HEK293 (cell line): Measurements from ENCODE around the gene RLF.
"Not testable (repeated sequence)": the region's sequence is repeated elsewhere in the genome, so short reads cannot be mapped to it uniquely, and the experiment has no call there.

Experiments used
- ATF2 ChIP-seq: fragments of 450-650 bp; formaldehyde crosslinking; IDR thresholded peaks from 2 replicates; pipeline ENCODE4 v1.5.1; 2016; ENCODE audit warnings: missing biosample characterization, missing genetic modification characterization, low read depth
- CTCF ChIP-seq: fragments of 450-650 bp; formaldehyde crosslinking; IDR thresholded peaks from 2 replicates; pipeline ENCODE4 v1.5.1; 2016; ENCODE audit warnings: missing biosample characterization, missing genetic modification characterization
- ZNF248 ChIP-seq: fragments of 450-650 bp; formaldehyde crosslinking; IDR thresholded peaks from 2 replicates; pipeline ENCODE4 v1.5.1; 2017; ENCODE audit warnings: missing biosample characterization, missing genetic modification characterization
- ZNF274 ChIP-seq, 2 experiments: fragments of 200-500 bp in 1 of 2; fragments of 450-650 bp in 1 of 2; sonication (Bioruptor generic) in 1 of 2; formaldehyde crosslinking in 1 of 2; IDR thresholded peaks; 2 replicates each; pipeline versions ENCODE4 v1.5.1 to v1.6.1; 2014 to 2016; ENCODE audit warnings: borderline replicate concordance in 1 of 2, inconsistent platforms in 1 of 2, low read length in 1 of 2, missing biosample characterization in 1 of 2, missing genetic modification characterization in 1 of 2
- ZNF292 ChIP-seq: fragments of 450-650 bp; formaldehyde crosslinking; IDR thresholded peaks from 2 replicates; pipeline ENCODE4 v1.5.1; 2016; ENCODE audit warnings: low read depth, missing biosample characterization, missing genetic modification characterization, borderline replicate concordance
- ZNF398 ChIP-seq: fragments of 450-650 bp; formaldehyde crosslinking; IDR thresholded peaks from 2 replicates; pipeline ENCODE4 v1.5.1; 2017; ENCODE audit warnings: missing biosample characterization, missing genetic modification characterization
- ZNF501 ChIP-seq: fragments of 450-650 bp; formaldehyde crosslinking; IDR thresholded peaks from 2 replicates; pipeline ENCODE4 v1.5.1; 2016; ENCODE audit warnings: missing biosample characterization, missing genetic modification characterization
- ZNF670 ChIP-seq: fragments of 450-650 bp; formaldehyde crosslinking; IDR thresholded peaks from 2 replicates; pipeline ENCODE4 v1.5.1; 2016; ENCODE audit warnings: missing biosample characterization, missing genetic modification characterization, low read depth
- ZNF707 ChIP-seq: fragments of 450-650 bp; formaldehyde crosslinking; IDR thresholded peaks from 2 replicates; pipeline ENCODE4 v1.5.1; 2016; ENCODE audit warnings: missing biosample characterization, missing genetic modification characterization
- ZNF747 ChIP-seq: fragments of 450-650 bp; formaldehyde crosslinking; IDR thresholded peaks from 2 replicates; pipeline ENCODE4 v1.5.1; 2016; ENCODE audit warnings: missing biosample characterization, missing genetic modification characterization
- ZNF777 ChIP-seq: fragments of 450-650 bp; formaldehyde crosslinking; IDR thresholded peaks from 2 replicates; pipeline ENCODE4 v1.5.1; 2017; ENCODE audit warnings: missing biosample characterization, missing genetic modification characterization, borderline replicate concordance
- ZSCAN5A ChIP-seq: fragments of 450-650 bp; formaldehyde crosslinking; IDR thresholded peaks from 2 replicates; pipeline ENCODE4 v1.5.1; 2016; ENCODE audit warnings: missing biosample characterization, missing genetic modification characterization

GRCh38 chr1:40176989-40177388 is 15.8 kb downstream of the RLF start:
- TF ChIP-seq CTCF (tag by site-specific recombination); ZNF248; ZNF747; ATF2 (tag by site-specific recombination); ZNF707; ZNF670 (tag by site-specific recombination); ZNF292 (tag by site-specific recombination); ZNF274 (IDR thresholded peaks at IDR 0.05; ENCODE audit: low read length); ZNF274 (tag by site-specific recombination; IDR thresholded peaks at IDR 0.05; ENCODE audit: borderline replicate concordance); ZNF501 (tag by site-specific recombination); ZSCAN5A (tag by site-specific recombination); ZNF398 (tag by site-specific recombination); ZNF777 (tag by site-specific recombination): not testable (repeated sequence)
